Measurements from ENCODE around the gene TAC1. TPM values are rescaled to one million over a fixed set of nuclear protein-coding genes. Genes with fewer than 3 reads are reported as not detected.
A peak's percentile ranks its signal among the peaks of the same experiment; 100 is the strongest.
"Not testable (repeated sequence)": the region's sequence is repeated elsewhere in the genome, so short reads cannot be mapped to it uniquely, and the experiment has no call there.

TAC1 gene
- total RNA-seq, 8 experiments from 2014 or later: 0.35 to 80.1 (median 6.5) TPM; not detected in 2

- WGBS, 10 experiments: 0 to 83% (median 0%) methylated on average over 1 of the region's 1 CpG; no CpG with 5 or more reads in 5 of the 10 experiments
- no peak overlapping the region for H3K27ac ChIP-seq
- in situ Hi-C loops (cut with MboI; ENCODE audit: low pct_unique_long_range_greater_than_20kb in 2 of 9, low sequenced_read_pairs in 9 of 9, unreplicated experiment in 9 of 9): no loop called here
- no peaks in the 10 kb centered on the region for H3K4me1 ChIP-seq (replicated peaks in 1 of 2)
- ATAC-seq (replicated peaks in 6 of 8): no peak
- no peak overlapping the region for H3K4me3 ChIP-seq
Measured at GRCh38 chr7:97752215-97752614, 20.3 kb downstream of the TAC1 start.

DNA sequence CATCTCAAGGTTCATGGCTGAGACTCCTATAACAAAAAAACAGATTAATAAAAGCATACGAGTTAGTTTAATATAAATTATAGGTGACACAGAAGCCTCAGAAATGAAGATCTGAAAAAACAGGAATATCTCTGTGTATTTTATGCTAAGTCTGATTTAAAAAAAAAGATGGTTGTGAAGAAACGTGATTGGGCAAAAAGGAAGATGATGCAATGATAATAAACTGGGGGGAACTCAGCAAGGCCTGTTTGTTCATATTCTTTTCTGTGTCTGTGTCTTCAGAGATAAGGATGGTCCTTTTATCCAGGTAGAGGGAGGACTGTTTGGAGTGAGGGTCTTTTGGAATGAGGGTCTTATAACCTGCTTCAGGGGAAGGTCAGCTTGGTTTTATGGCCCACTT is 25.9 kb downstream of the TAC1 start:
- in situ Hi-C loops (cut with MboI; ENCODE audit: low pct_unique_long_range_greater_than_20kb in 2 of 9, low sequenced_read_pairs in 9 of 9, unreplicated experiment in 9 of 9): no loop called here

GRCh38 chr7:97770850-97771249 is 39.0 kb downstream of the TAC1 start:
- WGBS, 10 experiments: 17 to 94% (median 60%) methylated on average over 2 to 5 of the region's 5 CpGs; no CpG with 5 or more reads in 3 of the 10 experiments
- no peak overlapping the region for H3K4me3 ChIP-seq
- peak in 2 of 8 experiments; percentile 82 to 88 for ATAC-seq (replicated peaks in 6 of 8)
- in situ Hi-C loops (cut with MboI; ENCODE audit: low pct_unique_long_range_greater_than_20kb in 2 of 9, low sequenced_read_pairs in 9 of 9, unreplicated experiment in 9 of 9): no loop called here
- H3K4me1 ChIP-seq (replicated peaks in 1 of 2): no peaks in the 10 kb centered on the region
- no peak overlapping the region for H3K27ac ChIP-seq

More for the DNA sequence above, 25.9 kb downstream of the TAC1 start:
- H3K4me1 ChIP-seq (replicated peaks in 1 of 2): no peaks in the 10 kb centered on the region
- H3K4me3 ChIP-seq: no peak overlapping the region
- WGBS, 10 experiments: 0 to 100% (median 80%) methylated on average over 1 to 2 of the region's 2 CpGs; no CpG with 5 or more reads in 1 of the 10 experiments
- no peak overlapping the region for H3K27ac ChIP-seq
- ATAC-seq (replicated peaks in 6 of 8): no peak

DNA sequence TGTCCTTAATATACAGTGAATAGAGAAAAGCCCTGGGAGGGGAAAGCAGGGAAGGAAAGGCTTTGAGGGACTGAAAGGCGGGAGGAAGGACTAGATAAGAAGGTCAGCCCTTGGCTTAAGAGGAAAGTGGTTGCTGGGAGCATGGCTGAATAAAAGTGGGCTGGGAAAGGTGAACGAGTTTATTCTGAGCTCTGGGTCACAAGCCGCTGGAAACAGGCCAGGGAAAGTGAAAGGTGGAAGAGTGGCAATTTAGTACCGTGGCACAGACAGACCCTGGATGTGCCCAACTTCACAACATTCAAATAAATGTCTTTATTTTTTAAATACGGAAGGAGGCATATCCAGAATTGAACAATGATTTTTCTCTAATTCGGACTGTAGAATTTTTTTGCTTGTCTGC is 39.7 kb downstream of the TAC1 start:
- Histone ChIP-seq H3K4me1 (replicated peaks in 1 of 2) (no peaks in the 10 kb centered on the region), H3K4me3 (no peak overlapping the region), H3K27ac (no peak overlapping the region)
- ATAC-seq (replicated peaks in 6 of 8): no peak
- WGBS, 10 experiments: 0 to 67% (median 39%) methylated on average over 1 to 6 of the region's 6 CpGs; no CpG with 5 or more reads in 1 of the 10 experiments
- in situ Hi-C loops (cut with MboI; ENCODE audit: low pct_unique_long_range_greater_than_20kb in 2 of 9, low sequenced_read_pairs in 9 of 9, unreplicated experiment in 9 of 9): no loop called here

GRCh38 chr7:97772045-97772901 is 40.4 kb downstream of the TAC1 start:
- WGBS, 10 experiments: 0 to 63% (median 46%) methylated on average over 1 to 4 of the region's 4 CpGs; no CpG with 5 or more reads in 3 of the 10 experiments
- no peak overlapping the region for H3K27ac ChIP-seq
- H3K4me3 ChIP-seq: no peak overlapping the region
- H3K4me1 ChIP-seq (replicated peaks in 1 of 2): no peaks in the 10 kb centered on the region
- ATAC-seq (replicated peaks in 6 of 8): peak in 1 of 8 experiments; percentile 18
- in situ Hi-C loops (cut with MboI; ENCODE audit: low pct_unique_long_range_greater_than_20kb in 2 of 9, low sequenced_read_pairs in 9 of 9, unreplicated experiment in 9 of 9): no loop called here

- WGBS, 10 experiments: 0 to 100% (median 67%) methylated on average over 1 to 4 of the region's 7 CpGs; no CpG with 5 or more reads in 4 of the 10 experiments
- H3K27ac ChIP-seq; in situ Hi-C loops (cut with MboI; ENCODE audit: low pct_unique_long_range_greater_than_20kb in 2 of 9, low sequenced_read_pairs in 9 of 9, unreplicated experiment in 9 of 9); H3K4me1 ChIP-seq (replicated peaks in 1 of 2); ATAC-seq (replicated peaks in 6 of 8); H3K4me3 ChIP-seq: not testable (repeated sequence)
Measured at GRCh38 chr7:97786398-97786797, 54.5 kb downstream of the TAC1 start.

Other genes starting within 250 kb of the TAC1 start
- gene ASNS, start 140.3 kb downstream of the TAC1 start, total RNA-seq: 100 to 1,000 TPM in 4 of 8 experiments, 10 to 100 TPM in 4; 13.2 to 329 (median 159) TPM